Mesenteric fat pad (tissue), 1 donor: ENCODE data around the gene STAM2. TPM values are rescaled to one million over a fixed set of nuclear protein-coding genes. Genes with fewer than 3 reads are reported as not detected.
A peak's percentile ranks its signal among the peaks of the same experiment; 100 is the strongest.
"Not testable (repeated sequence)": the region's sequence is repeated elsewhere in the genome, so short reads cannot be mapped to it uniquely, and the experiment has no call there.

Source experiments
- DNase-seq: peaks from one replicate; pipeline ENCODE4 v3.0.0-alpha.2; 2020; ENCODE audit warnings: low spot score
- long read RNA-seq: library from polyadenylated mRNA; unstranded; transcript quantifications from one replicate; pipeline ENCODE4 v2.0.0, GENCODE V29; 2020
- total RNA-seq: library from RNA; stranded (reverse); fragmentation: NEBNext Ultra II Directional; extraction: Animal tissue kit (Norgen Biotek cat#: 25700); gene quantifications from one replicate; pipeline ENCODE4 v1.2.1, GENCODE V29; 2021
- donor health status: DM: yes; HTN: yes; CAD: no.

STAM2 gene
- total RNA-seq = 31.4 TPM
- long read RNA-seq, full-length matches to known transcripts = 16 of 26 reads
- long read RNA-seq, partial matches to known transcripts = 1 of 26 reads
- long read RNA-seq, other reads (novel, unspliced or antisense) = 9 of 26 reads

- DNase-seq = peak; percentile 98
Measured at GRCh38 chr2:152175368-152176112, at the start of gene STAM2. Gene STAM2, minus strand, starts transcription at chr2:152175763. Its CDS starts 121 bp downstream, at chr2:152175642.

DNA sequence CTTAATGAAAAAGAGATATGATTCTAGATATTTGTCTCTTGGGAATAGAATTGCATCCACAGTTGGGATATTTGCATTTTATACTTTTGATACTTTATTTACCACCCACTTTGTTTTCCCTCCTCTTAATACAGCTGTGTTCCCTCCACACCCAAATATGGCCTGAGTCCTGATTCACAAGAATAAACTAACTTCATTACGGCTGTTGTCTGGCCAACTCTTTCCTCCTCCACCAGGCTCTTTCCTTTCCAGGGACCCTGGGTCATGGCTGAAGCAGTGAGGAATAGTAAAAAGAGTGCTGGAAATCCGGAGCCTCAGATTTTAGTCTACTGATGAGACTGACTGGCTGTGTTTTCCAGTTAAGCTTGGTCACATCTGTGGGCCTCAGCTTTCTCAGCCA, 48.4 kb upstream of the STAM2 start:
- DNase-seq = no peak

DNA sequence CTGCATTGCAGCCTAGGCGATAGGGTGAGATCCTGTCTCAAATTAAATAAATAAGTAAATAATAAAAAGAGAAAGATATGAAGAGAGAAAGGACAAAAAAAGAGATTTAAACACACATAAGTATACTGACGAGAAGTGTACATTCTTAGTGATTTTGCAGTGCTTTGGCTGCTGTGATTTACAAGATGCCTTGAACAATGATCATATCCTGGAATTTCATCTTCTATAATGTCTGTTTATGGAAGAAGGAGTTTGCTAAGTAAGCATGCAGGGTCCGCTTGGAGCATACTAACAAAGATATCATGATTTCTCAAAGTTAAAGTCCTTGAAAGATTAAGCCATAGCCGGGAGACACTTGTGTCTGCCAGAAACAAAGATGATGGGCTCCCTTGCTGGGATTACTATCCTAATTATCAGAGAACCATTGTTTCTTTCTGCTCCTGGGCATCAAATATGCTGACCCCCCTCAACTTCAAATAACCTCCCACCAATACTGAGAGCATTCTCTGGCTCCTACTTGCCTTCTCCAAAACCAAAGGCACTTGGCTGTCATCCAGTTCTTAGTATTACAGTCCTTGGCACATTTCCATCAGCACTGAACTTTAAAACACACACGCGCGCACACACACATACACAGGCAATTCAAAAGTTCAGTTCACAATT, 47.5 kb upstream of the STAM2 start:
- no peak for DNase-seq

GRCh38 chr2:152221839-152222238, 46.3 kb upstream of the STAM2 start:
- DNase-seq = no peak

DNA sequence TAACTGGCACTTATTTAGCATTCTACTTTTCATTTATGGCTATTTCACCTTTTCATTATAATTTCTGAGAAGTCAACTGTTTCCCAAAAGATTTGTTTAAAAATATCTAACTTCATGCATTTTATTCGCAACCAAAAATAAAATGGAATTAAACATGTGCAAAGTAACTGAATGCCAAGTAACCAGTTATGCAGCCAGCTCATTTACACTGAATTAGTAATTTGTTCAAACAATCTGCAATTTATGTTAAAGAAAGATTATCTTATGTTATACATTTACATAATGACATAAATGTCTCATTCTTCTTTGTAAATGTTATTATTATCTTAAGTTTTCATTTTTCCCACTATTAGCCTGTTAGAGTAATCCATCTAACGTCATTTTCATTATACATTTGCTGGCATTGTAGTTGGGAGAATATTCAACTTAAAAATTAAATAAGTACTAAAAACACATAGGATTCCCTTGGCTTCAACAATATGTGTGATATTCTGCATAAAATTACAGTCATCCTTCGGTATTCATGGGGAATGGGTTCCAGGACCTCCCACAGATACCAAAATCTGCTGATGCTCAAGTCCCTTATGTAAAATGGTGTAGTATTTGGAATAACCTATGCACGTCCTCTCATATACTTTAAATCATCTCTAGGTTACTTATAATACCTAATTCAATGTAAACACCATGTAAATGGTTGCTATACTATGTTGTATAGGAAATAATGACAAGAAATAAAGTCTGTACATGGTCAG, 43.7 kb upstream of the STAM2 start:
- no peak for DNase-seq

DNA sequence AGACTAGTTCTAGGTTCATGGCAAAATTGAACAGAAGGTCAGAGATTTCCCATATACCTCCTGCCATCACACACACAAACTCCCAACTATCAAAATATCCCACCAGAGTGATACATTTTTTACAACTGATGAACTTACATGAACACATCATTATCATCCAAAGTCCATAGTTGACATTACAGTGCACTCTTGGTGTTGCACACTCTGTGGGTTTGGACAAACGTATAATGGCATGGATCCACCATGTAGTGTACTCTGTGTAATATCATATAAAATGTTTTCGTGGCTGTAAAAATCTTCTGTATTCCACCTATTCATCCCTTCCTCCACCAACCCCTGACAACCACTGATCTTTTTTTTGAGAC, 25.9 kb upstream of the STAM2 start:
- no peak for DNase-seq

DNA sequence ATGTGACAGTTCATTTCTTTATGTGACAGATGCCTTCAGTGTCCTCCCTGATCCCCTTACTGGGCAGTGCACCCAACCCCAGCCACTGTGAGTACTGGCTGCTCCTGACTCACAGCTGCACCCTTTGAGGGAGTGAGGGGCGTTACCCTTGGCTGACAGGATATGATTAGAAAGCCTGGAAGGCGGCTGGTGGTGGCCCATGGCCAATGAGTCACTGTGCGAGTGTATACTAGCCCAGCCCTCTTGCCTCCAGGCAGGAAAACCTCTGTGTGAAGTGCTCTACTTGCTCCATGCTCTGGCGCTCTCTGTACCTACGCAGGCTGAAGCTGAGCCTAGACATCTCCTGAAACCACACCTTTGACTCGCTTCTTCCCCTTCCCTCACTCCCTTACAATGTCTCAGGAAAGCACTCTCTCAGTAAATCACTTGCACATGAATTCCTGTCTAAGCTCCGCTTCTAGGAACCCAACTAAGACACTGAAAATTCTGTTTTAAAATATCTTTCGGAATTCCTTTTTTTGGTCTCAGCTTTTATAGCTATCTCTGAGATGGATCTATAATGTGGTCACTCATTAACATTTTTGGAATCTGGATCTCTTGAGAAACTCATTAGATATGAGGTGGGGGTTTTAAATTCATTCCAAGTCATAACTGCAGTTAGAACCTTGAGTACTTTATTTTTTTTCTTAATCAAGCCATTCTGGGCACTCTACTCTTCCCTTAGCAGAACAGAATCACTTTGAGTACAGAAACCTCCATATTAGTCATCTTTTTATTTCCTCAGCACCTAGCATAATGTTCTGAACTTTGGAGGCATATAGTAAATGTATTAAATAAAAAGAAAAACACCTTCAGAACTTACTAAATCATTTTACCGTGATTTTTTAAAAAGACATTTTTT, 25.3 kb upstream of the STAM2 start:
- DNase-seq = peak; percentile 91

DNA sequence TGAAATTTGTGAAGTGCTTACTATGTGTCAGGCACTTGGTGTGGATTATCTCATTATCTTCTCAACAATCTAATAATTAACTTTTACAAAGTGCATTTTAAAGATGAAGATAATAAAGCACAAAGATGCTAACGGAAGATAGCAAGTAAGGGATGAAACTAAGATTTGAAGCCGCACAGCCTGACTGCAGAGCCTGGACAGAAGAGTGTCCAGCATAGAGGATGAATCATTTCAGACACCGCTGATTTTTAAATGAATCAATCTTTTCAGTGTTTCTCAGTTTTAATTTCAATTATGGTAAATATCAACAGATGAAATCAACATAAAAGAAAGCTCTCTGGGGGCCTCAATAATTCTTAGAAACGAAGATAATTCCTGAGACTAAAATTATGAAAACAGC, 24.5 kb upstream of the STAM2 start:
- no peak for DNase-seq

- no peak for DNase-seq
Measured at GRCh38 chr2:152198499-152198898, 22.9 kb upstream of the STAM2 start.

- not testable (repeated sequence) for DNase-seq
Measured at GRCh38 chr2:152197508-152198284, 22.1 kb upstream of the STAM2 start.

DNA sequence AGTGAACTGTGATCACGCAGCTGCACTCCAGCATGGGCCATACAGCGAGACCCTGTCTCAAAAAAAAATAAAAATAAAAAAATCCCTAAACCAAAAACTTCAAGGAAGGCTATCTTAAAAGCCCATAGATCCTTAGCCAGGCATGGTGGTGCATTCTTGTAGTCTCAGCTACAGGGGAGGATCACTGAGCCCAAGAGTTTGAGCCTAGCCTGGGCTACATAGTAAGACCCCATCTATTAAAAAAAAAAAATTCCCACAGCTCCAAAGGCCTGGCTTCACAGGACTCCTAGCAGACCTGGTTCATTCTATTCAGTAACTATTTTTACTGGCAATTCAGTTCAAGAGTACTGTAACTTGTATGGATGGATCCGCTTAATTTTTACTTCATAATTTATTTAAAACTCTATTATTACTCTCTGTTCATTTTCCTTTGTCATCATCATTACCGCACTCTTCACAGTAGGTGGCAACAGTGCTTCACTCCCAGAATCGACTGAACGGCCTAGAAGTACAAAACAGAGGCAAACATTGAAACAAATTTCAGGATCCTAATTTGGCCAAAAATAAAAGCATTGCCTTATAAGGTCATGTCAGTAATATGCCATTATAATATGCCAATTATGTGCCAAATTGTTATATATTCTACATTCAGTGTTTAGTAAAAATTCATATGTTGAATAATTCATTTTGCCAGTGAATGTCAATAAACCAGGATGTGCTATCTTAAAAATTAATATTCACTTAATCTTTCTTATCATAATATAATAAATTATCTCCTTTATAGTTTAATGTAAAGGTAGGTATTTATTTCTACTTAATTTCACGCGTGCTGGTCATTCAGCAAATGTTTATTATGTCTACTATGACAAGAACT, 14.3 kb upstream of the STAM2 start:
- no peak for DNase-seq

DNA sequence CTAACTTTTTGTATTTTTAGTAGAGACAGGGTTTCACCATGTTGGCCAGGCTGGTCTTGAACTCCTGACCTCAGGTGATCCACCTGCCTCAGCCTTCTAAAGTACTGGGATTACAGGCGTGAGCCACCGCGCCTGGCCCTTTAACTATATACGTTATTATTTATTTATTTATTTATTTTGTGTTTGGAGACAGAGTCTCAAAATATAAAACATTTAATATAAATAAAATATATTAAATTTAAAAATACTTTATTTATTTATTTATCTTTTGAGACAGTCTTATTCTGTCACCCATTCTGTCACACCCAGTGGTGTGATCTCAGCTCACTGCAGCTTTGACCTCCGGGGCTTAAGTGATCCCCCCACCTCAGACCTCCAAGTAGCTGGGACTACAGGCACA, 11.2 kb upstream of the STAM2 start:
- DNase-seq = not testable (repeated sequence)

GRCh38 chr2:152186262-152186661, 10.7 kb upstream of the STAM2 start:
- DNase-seq = no peak

DNA sequence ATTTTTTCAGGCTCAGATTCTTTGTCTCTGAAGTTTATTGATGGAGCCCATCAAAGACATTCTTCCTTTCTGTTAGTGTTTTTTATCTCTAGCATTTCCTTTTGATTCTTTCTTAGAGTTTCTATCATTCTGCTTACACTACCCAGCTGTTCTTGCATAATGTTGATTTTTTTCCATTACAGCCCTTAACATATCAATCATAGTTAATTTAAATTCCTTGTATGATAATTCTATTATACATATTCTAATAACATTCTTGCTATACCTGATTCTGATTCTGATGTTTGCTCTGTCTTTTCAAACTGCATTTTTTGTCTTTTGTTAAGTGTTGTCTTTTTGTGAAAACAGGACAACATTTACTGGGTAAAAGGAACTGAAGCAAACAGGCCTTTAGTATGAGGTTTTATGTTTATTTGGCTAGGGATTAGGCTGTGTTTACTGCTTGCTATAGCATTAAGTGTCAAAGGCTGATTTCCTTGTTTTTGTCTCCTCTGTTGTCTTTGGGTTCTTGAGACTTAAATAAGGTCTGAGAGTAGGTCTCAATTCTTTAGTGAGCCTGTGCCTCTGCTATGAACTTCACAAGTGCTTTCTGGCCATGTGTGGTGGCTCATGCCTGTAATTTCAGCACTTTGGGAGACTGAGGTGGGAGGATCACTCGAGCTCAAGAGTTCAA, 8.0 kb upstream of the STAM2 start:
- DNase-seq = no peak

GRCh38 chr2:152177667-152178066, 2.1 kb upstream of the STAM2 start:
- DNase-seq = not testable (repeated sequence)

GRCh38 chr2:152176113-152176714, 651 bp upstream of the STAM2 start:
- DNase-seq = no peak

DNA sequence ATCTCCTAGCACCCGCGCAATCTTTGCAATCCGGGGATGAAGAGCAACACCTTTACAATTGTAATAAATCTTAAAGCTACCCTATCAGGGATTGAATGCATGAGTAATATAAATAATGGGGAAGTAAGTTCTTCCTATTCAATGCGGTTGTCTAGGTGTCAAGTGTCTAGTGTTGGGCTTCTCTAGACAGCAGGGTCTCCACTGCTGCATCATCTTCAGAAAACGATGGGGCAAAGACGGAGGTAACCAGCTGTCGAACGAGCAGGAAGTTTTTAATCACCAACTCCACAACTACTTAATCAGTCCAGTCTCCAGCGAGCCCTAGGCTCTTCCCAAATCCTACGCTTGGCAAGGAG, 573 bp downstream of the STAM2 start:
- DNase-seq = no peak

- no peak for DNase-seq
Measured at GRCh38 chr2:152174574-152174973, 989 bp downstream of the STAM2 start.
